Spleen (tissue), 11 donors: ENCODE data around the gene PTPRK. TPM values are rescaled to one million over a fixed set of nuclear protein-coding genes. Genes with fewer than 3 reads are reported as not detected.

Experiments
- DNase-seq: peaks from one replicate; pipeline ENCODE4 v3.0.0-alpha.2; 2020
- H3K27ac ChIP-seq, 8 donors: fragments of 200-600 bp; sonication (generic) in 7 of 8; 1 replicate in 4 of 8; 2 replicates in 4 of 8; pipeline versions ENCODE4 v1.5.0 to v1.8.0; 2016 to 2021; ENCODE audit warnings: inconsistent platforms in 4 of 8, mild to moderate bottlenecking in 4 of 8, moderate library complexity in 1 of 8
- H3K27me3 ChIP-seq, 7 donors: fragments of 200-600 bp; sonication (generic) in 6 of 7; replicated peaks in 1 of 7; 1 replicate in 4 of 7; 2 replicates in 3 of 7; pipeline versions ENCODE4 v1.5.0 to v1.8.0; 2016 to 2021; ENCODE audit warnings: inconsistent platforms in 3 of 7, mild to moderate bottlenecking in 1 of 7
- H3K36me3 ChIP-seq, 6 donors: fragments of 200-600 bp; sonication (generic) in 5 of 6; 1 replicate in 4 of 6; 2 replicates in 2 of 6; pipeline versions ENCODE4 v1.5.0 to v1.8.0; 2016 to 2021; ENCODE audit warnings: inconsistent platforms in 2 of 6
- H3K4me1 ChIP-seq, 6 donors: fragments of 200-600 bp; sonication (generic) in 5 of 6; 1 replicate in 3 of 6; 2 replicates in 3 of 6; pipeline versions ENCODE4 v1.5.0 to v1.8.0; 2016 to 2021; ENCODE audit warnings: inconsistent platforms in 3 of 6
- H3K4me3 ChIP-seq, 8 donors: fragments of 200-600 bp; sonication (generic) in 7 of 8; 1 replicate in 4 of 8; 2 replicates in 4 of 8; pipeline versions ENCODE4 v1.5.0 to v1.8.0; 2016 to 2021; ENCODE audit warnings: inconsistent platforms in 4 of 8, mild to moderate bottlenecking in 4 of 8, moderate library complexity in 2 of 8
- H3K9me3 ChIP-seq, 8 donors: fragments of 200-600 bp; sonication (generic) in 7 of 8; 1 replicate in 4 of 8; 2 replicates in 4 of 8; pipeline versions ENCODE4 v1.5.0 to v1.8.0; 2016 to 2021; ENCODE audit warnings: inconsistent platforms in 4 of 8
- CTCF ChIP-seq, 11 experiments: fragments of 200-600 bp in 7 of 11; fragments of 450-650 bp in 4 of 11; sonication (generic) in 4 of 11; IDR thresholded peaks in 8 of 11; conservative IDR thresholded peaks in 3 of 11; 1 replicate in 7 of 11; 2 replicates in 4 of 11; pipeline versions ENCODE4 v1.4.0 to v1.8.0; 2016 to 2021; ENCODE audit warnings: antibody characterized with exemption in 11 of 11, inconsistent platforms in 4 of 11, mild to moderate bottlenecking in 1 of 11
- POLR2A ChIP-seq, 3 donors: fragments of 450-650 bp; IDR thresholded peaks; one replicate each; pipeline ENCODE4 v1.5.1; 2017; ENCODE audit warnings: antibody characterized with exemption in 3 of 3, mild to moderate bottlenecking in 1 of 3
- POLR2AphosphoS5 ChIP-seq, 3 donors: sonication (generic); formaldehyde crosslinking; IDR thresholded peaks; one replicate each; pipeline ENCODE4 v1.5.1; 2017; ENCODE audit warnings: antibody characterized with exemption in 3 of 3
- WGBS, 5 donors: extraction: QIAGEN DNeasy Blood & Tissue Kit in 3 of 5; methylation state at CpG; one replicate each; pipeline versions ENCODE4 v1.1.5 to v1.1.7; 2013 to 2018; 5-methylcytosine and 5-hydroxymethylcytosine counted together
- intact Hi-C: fragments of 100-400 bp; cut with DNase I; formaldehyde crosslinking; loops from one replicate; pipeline ENCODE4 v1.15.0; 2023; ENCODE audit warnings: low total_unique reads
- polyA plus RNA-seq, 3 donors: library from polyadenylated mRNA; stranded (reverse); fragments of 200-250 nt; gene quantifications; one replicate each; pipeline ENCODE4 v1.2.1, GENCODE V29; 2013
- total RNA-seq, 7 donors: library from RNA; depleted of rRNA in 3 of 7; stranded (reverse); fragments of >200 nt in 3 of 7; fragmentation: NEBNext Ultra II Directional in 4 of 7; extraction: Animal tissue kit (Norgen Biotek cat#: 25700) in 4 of 7; gene quantifications; one replicate each; pipeline versions ENCODE4 v1.1.0 to v1.2.1, GENCODE V29; 2016 to 2021
- donor health status: healthy with polysubstance abuse.
- donor health status: DM: no; HTN: no; CAD: no; lungs with moderate emphysema.
- donor health status: DM: no; HTN: no; CAD: no.
- donor health status: Bipolar disorder and iron deficiency.
- donor health status: healthy.
- donor health status: DM: no; HTN: no; CAD: no.
- donor health status: DM: yes; HTN: yes; CAD: no.

The PTPRK gene
- total and polyA plus RNA-seq, 10 donors = 3.3 to 67.8 (median 34.0) TPM

GRCh38 chr6:128129679-128130078 is 390.7 kb downstream of the PTPRK start:
- intact Hi-C loops = no loop called here
- no peak for TF ChIP-seq POLR2AphosphoS5 (IDR thresholded peaks at IDR 0.05)
- no peak for TF ChIP-seq CTCF (IDR thresholded peaks at IDR 0.05 in 8 of 11, conservative IDR thresholded peaks at IDR 0.05 in 3 of 11)
- TF ChIP-seq POLR2A (IDR thresholded peaks at IDR 0.05) = no peak
- Histone ChIP-seq H3K27ac (no peak overlapping the region), H3K36me3 (no peaks in the 10 kb centered on the region), H3K9me3 (no peaks in the 10 kb centered on the region), H3K4me1 (no peaks in the 10 kb centered on the region), H3K27me3 (no peaks in the 10 kb centered on the region), H3K4me3 (no peak overlapping the region)
- no peak for DNase-seq

DNA sequence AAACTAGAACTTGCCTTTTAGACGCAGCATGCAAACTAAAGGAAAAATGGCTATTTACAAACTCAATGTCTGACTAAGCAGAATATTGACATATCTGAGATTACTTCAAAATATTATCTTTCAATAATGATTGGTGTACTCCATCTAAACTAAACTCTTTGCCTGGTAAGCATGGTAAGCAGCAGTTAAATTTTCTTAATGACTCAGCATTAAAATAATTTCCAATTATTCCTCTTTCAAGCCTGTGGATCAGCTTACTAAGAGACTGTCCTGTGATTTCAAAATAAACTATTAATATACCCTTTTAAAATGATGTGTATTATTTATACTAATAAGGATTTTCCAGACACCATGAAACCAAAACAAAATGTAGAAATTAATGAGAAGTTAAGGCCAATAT is 392.7 kb downstream of the PTPRK start:
- TF ChIP-seq POLR2A (IDR thresholded peaks at IDR 0.05) (no peak), POLR2AphosphoS5 (IDR thresholded peaks at IDR 0.05) (no peak), CTCF (IDR thresholded peaks at IDR 0.05 in 8 of 11, conservative IDR thresholded peaks at IDR 0.05 in 3 of 11) (no peak)
- Histone ChIP-seq H3K4me1 (no peaks in the 10 kb centered on the region), H3K9me3 (no peaks in the 10 kb centered on the region), H3K27me3 (no peaks in the 10 kb centered on the region), H3K4me3 (no peak overlapping the region), H3K27ac (no peak overlapping the region), H3K36me3 (no peaks in the 10 kb centered on the region)
- 96 to 100% (median 98%) methylated on average over 1 of the region's 1 CpG for WGBS, 5 donors
- no peak for DNase-seq
- intact Hi-C loops = no loop called here

- Histone ChIP-seq H3K36me3 (no peaks in the 10 kb centered on the region), H3K9me3 (no peaks in the 10 kb centered on the region), H3K4me1 (no peaks in the 10 kb centered on the region), H3K27ac (no peak overlapping the region), H3K27me3 (no peaks in the 10 kb centered on the region), H3K4me3 (no peak overlapping the region)
- intact Hi-C loops = no loop called here
- no peak for DNase-seq
- WGBS, 5 donors = 88 to 100% (median 94%) methylated on average over 1 of the region's 1 CpG
- TF ChIP-seq POLR2A (IDR thresholded peaks at IDR 0.05) (no peak), POLR2AphosphoS5 (IDR thresholded peaks at IDR 0.05) (no peak), CTCF (IDR thresholded peaks at IDR 0.05 in 8 of 11, conservative IDR thresholded peaks at IDR 0.05 in 3 of 11) (no peak)
Measured at GRCh38 chr6:128124713-128125112, 395.7 kb downstream of the PTPRK start.

DNA sequence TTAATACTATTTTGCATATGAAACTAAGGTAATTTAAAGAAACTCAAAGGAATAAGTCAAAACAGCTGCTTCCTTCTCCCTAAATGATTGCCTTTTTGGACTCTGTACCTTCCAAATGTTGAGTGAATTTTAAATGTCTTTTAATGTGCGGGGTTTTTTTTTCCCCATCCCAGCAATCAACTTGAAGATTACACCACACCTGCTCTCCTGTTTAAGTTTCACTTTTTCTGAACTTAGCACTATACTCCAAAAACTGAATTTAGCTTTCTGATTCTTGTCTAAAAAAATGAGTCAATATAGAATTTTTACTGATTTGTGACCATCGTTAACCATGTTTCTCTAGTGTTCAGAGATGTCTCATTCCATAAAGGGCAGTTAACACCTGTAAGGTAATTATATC is 398.8 kb downstream of the PTPRK start:
- Histone ChIP-seq H3K36me3 (no peaks in the 10 kb centered on the region), H3K9me3 (no peaks in the 10 kb centered on the region), H3K27ac (no peak overlapping the region), H3K27me3 (no peaks in the 10 kb centered on the region), H3K4me3 (no peak overlapping the region), H3K4me1 (no peaks in the 10 kb centered on the region)
- no peak for DNase-seq
- no peak for TF ChIP-seq CTCF (IDR thresholded peaks at IDR 0.05 in 8 of 11, conservative IDR thresholded peaks at IDR 0.05 in 3 of 11)
- no peak for TF ChIP-seq POLR2AphosphoS5 (IDR thresholded peaks at IDR 0.05)
- no peak for TF ChIP-seq POLR2A (IDR thresholded peaks at IDR 0.05)
- WGBS, 5 donors = 87 to 94% (median 90%) methylated on average over 2 of the region's 2 CpGs
- intact Hi-C loops = no loop called here
